IPS DF 4.7 (cell line): ENCODE results near the gene SUMO4.

Experiments used
- DNase-seq: peaks from one replicate; pipeline ENCODE4 v3.0.0-alpha.2; 2013; ENCODE audit warnings: low spot score; ENCODE audit errors: extremely low read depth

The SUMO4 gene

DNA sequence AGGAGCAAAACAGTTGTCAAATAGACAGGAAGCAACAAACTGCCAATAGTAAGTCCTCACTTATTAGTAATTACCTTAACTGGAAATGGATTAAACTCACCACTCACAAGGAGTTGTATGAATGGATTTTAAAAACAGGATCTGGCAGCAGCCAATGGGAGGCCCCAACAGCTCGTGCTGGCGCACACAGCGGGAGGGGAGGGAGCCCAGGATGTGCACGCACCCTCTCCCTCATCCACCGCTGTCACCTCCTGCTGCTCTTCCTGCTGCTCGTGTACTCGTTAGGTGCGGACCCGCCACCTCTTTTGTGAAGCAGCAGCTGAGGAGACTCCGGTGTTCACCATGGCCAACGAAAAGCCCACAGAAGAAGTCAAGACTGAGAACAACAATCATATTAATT lies at the start of gene SUMO4:
Gene SUMO4 (plus strand): TSS at position 213 of the 400 bp plus-strand sequence. CDS start 130 bp downstream, at position 343.
- no peak for DNase-seq

DNA sequence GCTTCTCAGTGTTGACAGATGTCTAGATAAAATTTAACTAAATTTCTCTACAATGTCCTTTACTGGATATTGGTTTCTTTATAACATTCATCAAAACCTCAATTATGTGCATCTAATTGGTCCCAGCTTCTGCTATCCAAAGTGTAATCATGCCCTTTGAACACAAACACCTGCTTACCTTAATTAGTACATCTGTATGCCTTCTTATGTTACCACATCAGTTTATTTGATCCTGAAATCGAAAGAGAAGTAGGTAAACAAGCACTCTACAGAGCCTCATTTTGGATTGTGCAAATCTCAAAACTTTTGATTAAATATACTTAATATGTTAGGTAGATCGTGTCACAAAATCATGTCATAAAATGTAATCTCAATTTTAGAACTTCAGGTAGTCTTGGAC lies 46.1 kb upstream of the SUMO4 start:
- DNase-seq: no peak

DNA sequence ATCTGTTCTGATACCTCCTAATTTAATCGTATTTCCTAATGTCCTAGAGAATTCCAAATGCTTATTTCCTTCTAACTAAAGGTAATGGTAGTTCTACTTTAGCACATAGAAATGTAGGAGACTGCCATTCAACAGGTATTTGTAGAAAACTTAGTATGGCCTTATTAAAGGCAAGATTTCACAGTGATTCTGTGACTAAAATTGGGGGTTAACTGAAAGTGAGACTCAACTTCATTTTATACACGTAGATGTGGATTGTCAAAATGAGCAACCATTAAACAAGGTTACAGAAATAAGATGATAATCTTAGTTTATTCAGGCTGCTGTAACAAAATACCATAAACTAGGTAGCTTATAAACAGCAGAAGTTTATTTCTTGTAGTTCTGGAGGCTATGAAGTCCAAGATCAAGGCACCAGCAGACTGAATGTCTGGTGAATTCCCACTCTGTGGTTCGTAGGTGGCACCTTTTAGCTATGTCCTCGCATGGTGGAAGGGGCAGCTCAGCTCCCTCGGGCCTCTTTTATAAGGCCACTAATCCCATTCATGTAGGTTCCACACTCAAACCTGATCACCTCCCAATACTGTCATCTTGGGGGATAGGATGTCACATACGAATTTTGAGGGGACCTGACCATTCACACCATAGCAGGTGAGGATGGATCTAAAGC lies 43.8 kb upstream of the SUMO4 start:
- no peak for DNase-seq

DNA sequence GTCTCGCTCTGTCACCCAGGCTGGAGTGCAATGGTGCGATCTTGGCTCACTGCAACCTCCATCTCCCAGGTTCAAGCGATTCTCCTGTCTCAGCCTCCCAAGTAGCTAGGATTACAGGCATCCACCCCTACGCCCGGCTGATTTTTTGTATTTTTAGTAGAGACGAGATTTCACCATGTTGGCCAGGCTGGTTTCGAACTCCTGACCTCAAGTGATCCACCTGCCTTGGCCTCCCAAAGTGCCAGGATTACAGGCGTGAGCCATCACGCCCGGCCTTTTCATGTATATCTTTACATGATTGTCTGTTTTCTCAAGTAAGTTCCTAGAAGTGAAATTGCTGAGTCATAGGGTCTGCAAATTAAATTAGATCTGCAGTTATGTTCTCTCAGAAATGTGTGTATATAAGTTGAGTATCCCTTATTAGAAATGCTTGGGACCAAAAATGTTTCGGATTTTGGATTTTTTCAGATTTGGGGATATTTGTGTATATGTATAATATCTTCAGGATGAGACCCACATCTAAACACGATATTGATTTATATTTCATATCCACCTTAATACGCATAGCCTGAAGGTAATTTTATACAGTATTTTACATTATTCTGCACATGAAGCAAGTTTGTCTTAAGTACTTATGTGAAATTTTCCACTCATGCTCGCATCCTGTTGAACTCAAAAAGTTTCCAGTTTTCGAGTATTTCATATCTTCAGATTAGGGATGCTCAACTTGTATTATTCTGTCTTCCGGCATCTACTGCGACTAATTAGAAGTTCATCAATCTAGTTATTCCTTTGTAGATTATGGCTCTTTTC lies 42.1 kb upstream of the SUMO4 start:
- no peak for DNase-seq

DNA sequence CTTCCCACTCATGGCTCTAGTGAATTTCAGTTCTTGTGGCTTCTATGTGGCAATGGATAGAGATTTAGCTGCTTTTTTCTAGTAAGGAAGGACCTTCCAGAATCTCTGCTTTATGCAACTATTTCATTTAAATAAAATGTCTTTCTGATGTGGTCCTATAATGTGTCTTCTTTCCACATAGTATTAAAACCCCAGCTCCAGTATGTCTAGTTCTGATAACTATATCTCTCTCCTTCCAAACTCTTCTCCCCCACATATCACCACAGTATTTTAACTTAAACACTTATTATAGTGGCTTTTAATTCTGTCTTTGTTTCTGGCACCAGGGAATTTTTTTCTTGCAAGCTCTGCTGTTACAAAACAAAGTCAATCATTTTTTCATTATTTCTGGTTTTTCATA lies 40.6 kb upstream of the SUMO4 start:
- DNase-seq: no peak

DNA sequence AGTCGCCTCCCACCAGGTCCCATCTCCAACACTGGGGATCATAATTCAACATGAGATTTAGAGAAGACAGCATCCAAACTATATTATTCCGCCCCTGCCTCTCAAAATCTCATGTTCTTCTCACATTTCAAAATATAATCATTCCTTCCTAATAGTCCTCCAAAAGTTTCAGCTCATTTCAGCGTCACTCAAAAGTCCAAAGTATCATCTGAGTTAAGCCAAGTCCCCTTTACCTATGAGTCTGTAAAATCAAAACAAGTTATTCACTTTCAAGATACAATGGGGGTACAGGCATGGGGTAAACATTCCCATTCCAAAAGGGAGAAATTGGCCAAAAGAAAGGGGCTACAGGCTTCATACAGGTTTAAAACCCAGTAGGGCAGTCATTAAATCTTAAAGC lies 39.5 kb upstream of the SUMO4 start:
- DNase-seq: no peak

DNA sequence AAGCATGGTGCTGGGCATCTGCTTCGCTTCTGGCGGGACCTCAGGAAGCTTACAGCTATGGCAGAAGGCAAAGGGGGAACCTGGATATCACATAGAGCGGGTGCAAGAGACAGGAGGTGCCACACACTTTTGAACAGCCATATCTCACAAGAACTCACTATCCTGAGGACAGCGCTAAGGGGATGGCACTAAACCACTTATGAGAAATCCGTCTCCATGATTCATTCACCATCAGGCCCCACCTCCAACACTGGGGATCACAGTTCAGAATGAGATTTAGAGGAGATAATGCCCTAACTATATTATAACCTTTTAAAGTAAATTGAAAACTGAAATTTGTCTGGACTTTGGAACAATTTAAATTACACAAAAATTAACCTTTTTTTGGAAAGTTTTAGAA lies 37.8 kb upstream of the SUMO4 start:
- DNase-seq: no peak

DNA sequence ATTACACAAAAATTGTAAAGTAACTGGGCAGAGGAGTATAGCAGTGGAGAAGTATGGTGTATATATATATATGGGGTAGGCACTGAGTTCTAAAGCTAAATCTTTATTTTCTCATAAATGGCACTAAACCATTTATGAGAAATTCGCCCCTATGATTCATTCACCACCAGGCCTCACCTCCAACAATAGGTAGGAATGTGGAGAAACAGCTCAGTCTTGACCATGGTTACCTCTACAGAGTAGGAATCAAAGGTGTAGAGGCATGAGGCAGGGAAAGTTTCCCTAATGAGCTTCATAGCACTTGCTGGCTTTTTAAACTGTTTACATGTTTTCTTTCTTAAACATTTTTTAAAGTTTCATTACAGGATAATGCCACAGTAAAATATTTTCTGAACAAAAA lies 36.9 kb upstream of the SUMO4 start:
- no peak for DNase-seq

DNA sequence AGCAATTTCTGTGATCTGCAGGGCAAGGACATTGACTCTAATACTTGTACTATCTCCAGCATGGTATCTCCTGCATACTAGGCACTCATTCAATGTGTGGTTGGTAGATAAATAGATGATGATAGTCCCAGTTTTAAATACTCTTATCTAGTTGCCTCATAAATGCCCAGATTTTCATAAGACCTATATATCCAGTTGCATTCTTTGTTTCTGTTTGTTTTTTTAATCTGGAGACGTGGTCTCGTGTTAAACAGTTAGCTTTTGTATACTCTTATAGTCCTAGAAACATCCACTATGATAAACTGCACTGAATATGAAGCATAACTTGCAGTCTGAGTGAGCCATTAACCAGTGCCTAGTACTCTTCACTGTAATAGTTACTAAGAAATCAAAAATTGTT lies 35.5 kb upstream of the SUMO4 start:
- no peak for DNase-seq

DNA sequence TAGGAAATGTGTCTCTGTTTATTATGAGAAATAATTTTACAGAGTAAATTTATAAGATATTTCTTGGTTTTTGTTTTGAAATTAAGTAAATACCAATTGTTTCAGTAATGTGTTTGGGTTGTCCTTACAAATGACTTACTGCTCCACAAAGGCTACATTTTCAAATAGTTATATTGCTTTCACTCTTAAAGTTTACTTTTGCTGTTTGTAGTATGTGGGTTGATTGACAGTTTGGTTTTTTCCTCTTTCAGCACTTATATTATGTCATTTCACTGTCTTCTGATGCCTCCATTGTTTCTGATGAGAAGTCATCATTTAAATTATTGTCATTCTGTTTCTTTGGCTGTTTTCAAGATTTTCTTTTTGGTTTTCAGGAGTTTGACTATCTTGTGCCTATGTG lies 34.9 kb upstream of the SUMO4 start:
- no peak for DNase-seq

DNA sequence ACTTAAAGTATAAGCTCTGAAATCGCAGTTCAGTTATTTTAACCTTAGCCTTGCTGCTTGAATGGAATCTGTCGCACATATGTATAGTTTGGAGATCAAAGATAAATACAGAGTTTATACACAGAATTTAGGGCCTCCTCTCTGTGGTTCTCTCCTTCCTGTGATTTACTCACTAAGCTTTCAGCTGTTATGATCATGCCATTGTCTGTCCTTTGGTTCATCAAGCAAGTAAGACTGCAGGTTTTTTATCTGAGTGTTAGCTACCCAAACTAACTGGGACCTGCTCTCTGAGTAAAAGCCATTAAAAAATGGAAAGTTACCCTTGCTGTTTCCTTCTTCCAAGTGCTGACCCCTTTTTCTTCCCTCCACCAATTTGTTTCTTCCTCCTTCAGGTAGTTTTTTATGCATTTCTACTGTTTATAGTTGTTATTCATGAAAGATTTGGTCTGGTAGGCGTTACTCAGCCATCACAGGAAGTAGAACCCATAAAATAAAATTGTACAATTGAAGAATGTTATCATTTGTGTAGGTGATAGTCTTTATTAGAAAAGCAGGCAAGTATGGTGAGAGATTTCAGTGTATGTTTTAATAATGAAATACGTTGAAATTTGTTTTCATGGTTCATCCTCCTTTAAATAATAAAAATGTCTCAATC lies 33.7 kb upstream of the SUMO4 start:
- no peak for DNase-seq

DNA sequence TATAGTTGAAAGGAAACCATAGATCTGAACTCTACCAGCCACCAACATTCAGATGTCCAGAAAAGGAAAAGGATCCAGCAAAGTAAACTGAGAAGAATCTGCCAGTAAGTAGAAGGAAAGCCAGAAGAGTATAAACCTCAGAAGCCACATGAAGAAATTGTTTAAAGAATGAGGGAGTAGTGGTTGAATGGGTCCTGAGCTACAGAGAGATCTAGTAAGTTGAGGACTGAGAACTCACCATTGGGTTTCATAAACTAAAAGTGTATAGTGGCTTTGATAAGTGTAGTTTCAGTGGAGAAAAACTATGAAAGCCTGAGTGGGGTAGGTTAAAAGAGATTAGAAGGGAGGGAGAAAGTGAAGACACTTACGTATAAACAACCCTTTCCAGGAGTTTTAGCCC lies 32.0 kb upstream of the SUMO4 start:
- DNase-seq: no peak

DNA sequence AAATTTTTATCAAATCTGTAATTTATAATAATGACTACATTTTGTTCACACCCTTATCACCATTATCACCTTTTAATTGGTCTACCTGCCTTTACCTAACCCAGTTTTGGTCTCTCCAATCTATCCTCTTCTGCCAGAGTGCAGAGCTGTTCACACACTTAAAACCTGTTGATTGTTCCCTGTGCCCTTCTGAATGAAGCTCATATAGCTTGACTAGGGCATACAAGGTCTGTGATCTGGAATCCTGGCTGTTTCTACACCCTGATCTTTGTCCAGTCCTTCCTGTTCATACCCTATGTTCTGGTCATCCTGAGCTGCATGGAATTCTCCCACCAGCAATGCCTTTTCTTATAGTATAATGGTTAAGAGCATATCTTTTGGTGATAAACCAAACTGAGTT lies 28.9 kb upstream of the SUMO4 start:
- DNase-seq: no peak

DNA sequence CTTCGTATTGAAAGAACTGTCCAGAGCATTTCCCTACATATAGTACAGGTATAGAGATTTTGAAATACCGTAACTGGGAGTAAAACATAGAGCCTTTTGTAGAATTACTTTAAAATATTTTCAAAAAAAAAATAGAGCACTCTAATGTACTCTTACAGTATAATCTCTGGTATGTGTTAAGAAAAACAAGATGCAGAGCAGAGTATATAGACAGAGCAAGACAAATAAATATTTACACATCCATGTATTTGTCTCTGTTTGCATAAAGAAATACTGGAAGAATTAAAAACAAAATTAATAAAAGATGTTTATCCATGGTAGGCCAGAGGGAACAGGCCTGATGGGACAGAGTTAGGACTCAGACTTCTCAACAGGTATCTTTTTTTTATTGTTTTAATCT lies 28.0 kb upstream of the SUMO4 start:
- no peak for DNase-seq

DNA sequence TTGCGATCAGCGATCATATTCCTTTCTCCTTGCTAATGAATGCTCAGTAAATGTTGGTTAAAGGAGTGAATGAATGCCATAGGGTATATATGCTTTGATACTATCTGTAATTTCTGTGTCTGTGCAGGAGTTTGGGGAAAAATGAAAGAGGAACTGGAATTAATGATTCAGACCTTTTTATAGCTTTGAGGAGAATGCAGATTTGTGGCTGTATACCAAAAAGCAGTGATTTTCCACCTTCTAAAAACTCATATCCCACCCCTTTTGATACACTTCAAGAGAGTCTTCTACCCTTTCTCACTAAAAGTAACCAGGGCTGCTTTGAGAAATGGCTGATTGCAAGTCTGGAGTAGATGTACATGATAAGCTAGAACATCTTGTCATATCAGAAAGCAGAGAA lies 26.6 kb upstream of the SUMO4 start:
- DNase-seq: no peak

DNA sequence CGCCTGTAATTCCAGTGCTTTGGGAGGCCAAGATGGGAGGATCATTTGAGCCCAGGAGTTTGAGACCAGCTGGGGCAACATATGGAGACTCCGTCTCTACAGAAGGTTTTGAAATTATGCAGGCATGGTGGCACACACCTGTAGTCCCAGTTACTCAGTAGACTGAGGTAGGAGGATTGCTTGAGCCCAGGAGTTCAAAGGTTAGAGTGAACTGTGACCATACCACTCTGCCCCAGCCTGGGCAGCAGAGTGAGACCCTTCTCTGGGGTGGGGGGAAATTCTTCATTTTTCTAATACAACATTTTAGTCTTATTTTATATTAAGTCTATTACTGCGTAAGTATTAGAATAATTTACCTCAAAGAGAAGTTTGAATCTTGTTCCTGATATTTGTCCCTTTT lies 20.1 kb upstream of the SUMO4 start:
- no peak for DNase-seq

DNA sequence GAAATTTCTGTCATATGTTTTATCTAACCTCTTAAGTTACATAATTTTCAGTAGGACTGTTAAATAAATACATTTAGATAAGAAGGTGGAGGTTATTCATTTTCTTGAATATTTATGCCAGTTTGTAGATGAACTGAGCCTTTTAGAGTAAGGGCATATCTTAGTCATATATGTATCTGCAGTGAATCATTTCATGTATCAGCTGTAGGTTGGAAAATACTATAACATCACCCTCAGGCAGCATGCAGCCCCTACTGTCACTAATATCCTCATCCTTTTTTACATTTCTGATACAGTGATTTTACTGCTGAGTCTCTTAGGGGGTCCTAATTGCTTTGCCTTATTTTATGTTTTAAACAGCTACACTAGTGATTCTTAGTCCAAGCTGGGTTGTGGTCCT lies 19.5 kb upstream of the SUMO4 start:
- DNase-seq: no peak

DNA sequence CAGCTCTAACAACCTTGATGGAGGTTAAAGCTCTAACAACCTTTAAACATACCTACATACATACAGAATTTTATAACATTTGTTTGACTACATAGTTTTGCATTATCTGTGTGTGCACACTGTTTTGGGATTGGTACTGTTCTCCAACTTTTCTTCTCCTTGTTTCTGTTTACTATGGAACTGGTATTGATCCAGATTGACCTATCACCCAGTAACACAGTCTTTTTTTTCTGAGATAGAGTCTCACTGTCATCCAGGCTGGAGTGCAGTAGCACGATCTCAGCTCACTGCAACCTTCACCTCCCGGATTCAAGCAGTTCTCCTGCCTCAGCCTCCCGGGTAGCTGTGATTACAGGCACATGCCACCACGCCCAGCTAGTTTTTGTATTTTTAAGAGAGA lies 16.7 kb upstream of the SUMO4 start:
- DNase-seq: no peak

DNA sequence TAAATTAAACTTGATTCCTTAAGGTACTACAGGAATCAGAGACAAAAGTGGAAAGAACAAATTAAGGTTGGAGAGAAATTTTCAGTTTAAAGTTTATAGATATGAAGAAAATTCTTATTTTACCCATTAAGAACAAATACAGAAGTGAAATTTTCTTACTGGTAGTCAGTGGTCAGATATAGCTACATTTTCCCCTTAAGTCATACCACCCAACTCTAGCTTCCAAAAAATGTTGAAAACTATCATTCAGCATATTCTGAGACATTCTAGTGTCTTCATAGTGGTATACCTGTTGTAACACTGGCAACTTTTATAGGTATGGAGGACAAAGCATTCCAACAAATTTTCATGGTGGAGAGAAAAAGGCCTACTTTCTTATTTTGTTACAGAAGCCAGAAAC lies 15.6 kb upstream of the SUMO4 start:
- no peak for DNase-seq

DNA sequence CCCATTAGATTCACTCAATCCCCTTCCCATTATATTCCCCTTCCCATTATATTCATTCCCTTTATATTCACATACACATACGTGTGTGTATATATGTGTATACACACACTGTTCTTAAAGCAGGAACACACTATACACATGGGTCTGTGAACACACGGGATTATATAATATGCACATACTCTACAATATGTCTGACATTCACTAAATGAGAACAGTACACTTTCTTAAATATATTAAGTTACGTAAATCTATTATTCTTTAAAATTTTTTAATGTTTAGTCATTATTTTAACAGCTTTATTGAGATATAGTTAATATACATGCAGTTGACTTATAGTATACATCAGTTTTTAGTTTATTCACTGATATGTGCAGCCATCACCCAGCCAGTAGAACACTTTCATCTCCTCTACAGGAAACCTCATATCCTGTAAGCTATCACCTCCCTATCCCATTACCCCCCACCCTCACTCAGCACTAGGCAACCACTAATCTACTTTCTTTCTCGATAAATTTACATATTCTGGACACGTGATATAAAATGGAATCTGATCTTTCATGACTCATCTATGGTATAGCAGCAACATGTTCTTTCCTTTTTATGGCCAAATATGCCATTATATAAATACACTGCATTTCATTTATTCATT lies 13.9 kb upstream of the SUMO4 start:
- DNase-seq: no peak

DNA sequence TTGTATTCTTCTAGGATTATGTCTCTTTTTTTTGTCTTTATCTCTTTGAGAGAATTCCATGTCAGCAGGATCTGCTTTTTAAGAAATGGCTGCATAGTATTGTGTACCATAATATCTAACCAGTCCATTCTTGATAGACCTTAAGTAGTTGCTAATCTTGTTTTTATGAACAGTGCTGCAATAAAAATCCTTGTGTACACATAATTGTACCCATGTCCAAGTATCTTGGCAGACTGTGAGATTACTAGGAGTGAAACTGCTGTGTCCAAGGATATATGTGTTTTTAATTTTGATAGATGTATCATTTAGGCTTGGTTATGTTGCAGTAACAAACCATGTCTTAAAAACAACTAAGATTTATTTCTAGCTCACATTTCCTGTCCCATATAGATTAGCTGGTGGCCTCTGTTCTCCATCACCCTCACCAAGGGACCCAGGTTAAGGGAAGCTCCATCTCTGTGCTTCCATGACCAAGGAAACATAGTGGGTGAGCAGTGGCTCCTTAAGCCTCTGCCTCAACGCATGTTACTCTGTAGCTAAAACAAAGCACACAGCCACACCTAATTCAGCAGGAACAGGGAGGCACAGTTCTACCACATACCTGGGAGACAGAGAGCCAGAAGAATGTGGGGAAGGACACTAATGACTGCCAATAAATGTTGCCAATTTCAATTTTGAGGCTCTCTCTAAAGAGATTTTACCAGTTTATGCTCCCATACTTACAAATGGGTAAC lies 12.1 kb upstream of the SUMO4 start:
- DNase-seq: no peak
